Measurements from ENCODE around the gene VAC14. TPM values are rescaled to one million over a fixed set of nuclear protein-coding genes. Genes with fewer than 3 reads are reported as not detected.

VAC14 gene
- total RNA-seq, 1 experiment from 2014 or later: 69.2 TPM

GRCh38 chr16:70788668-70789594, 12.0 kb downstream of the VAC14 start:
- in situ Hi-C loops (cut with HindIII; ENCODE audit: low sequenced_read_pairs): no loop called here
- peak; percentile 19 for DNase-seq (ENCODE audit: low spot score)

DNA sequence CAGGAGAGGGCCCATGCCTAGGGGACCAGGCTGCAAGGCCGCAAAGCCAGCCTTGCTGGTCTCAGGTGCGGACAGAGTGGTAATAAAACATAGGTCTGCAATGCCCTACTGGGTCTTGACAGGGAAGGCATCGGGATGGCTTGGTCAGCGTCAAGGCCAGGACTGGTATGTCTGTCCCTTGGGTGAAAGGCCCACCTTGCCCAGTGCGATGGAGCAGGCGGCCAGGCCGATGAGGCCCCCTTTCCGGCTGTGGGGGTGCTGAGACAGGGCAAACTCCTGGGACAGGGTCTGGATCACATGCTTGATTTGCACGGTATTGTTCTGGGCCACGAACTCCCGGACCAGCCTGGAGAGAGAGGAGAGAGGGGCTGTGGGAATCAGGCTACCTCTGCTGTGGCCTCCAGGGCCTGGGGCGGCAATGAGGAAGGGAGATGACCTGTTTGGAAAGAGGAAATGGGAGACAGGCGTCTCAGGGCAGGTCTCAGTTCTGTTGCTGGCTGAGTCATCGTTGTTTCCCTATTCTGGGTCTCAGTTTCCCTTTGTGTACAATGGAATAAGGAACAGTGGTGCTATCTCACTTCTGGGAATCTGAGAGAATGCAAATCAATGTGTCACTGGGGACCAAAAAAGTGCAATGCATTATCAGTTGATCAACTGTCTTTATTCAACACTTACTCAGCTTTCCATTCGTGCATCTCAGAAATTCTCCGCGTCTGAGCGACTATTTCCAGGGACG, 14.8 kb downstream of the VAC14 start:
- in situ Hi-C loops (cut with HindIII; ENCODE audit: low sequenced_read_pairs): no loop called here
- no peak for DNase-seq (ENCODE audit: low spot score)

DNA sequence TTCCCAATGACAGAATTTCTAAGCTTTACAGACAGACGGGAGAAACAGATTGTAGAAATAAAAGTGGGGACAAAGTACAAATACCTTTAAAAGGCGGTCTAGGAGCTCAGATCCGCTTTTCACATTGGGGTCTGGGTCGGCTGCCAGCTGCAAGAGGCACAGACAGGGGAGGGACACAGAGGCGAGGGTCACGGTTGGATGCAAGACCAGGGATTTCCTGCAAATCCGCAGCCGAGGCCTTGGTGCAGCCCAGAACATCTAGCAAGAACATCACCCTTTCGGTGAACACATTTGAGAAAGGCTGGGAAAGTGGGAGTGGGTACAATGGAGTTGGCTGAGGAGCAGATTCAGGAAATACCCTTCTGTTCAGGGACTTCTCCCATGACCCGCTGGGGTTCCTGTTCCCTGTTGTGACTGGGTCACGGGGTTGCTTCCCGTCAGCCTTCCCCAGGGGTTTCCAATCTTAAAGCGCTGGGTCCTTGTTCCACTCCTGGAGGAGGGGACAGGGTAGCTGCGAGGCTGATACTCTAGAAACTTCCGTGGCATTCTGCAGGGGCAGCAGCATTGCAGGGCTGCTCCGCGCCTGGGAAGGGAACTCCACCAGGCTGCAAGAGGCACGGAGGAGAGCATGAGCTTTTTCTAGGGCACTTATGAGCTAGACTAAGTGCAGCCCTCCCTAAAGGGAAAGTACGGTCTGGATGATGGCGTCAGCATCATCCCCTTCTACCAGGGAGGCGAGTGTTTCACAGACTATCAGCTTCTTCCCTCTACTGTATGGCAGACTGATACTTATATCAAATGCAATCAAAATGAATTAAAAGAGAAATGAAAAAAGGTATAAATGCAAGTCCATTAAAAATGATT, 16.0 kb downstream of the VAC14 start:
- no peak for DNase-seq (ENCODE audit: low spot score)
- in situ Hi-C loops (cut with HindIII; ENCODE audit: low sequenced_read_pairs): no loop called here

GRCh38 chr16:70782237-70782636, 18.7 kb downstream of the VAC14 start:
- DNase-seq (ENCODE audit: low spot score): no peak
- in situ Hi-C loops (cut with HindIII; ENCODE audit: low sequenced_read_pairs): no loop called here

GRCh38 chr16:70781800-70782199, 19.2 kb downstream of the VAC14 start:
- DNase-seq (ENCODE audit: low spot score): no peak
- in situ Hi-C loops (cut with HindIII; ENCODE audit: low sequenced_read_pairs): no loop called here

DNA sequence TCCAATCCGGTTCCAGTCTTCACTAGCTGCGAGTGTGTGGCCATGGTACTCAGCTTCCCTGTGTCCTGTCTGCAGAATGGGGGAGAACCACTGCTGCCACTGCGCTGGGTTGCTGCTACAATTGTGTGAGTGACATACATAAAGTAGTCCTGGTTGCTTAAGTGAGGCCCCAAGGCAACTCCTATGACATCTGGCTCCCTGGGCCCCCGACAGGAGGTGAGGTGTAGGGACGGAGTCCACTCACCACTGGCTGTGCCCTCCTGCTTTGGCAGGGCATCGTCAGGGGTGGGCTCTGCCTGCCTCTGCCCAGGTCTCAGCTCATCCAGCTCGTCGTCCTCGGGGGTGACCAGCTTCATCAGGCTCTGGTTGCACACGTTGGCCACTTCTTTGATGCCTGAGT, 20.4 kb downstream of the VAC14 start:
- in situ Hi-C loops (cut with HindIII; ENCODE audit: low sequenced_read_pairs): no loop called here
- no peak for DNase-seq (ENCODE audit: low spot score)

- no peak for DNase-seq (ENCODE audit: low spot score)
- in situ Hi-C loops (cut with HindIII; ENCODE audit: low sequenced_read_pairs): no loop called here
Observed at GRCh38 chr16:70779361-70779760, 21.6 kb downstream of the VAC14 start.

DNA sequence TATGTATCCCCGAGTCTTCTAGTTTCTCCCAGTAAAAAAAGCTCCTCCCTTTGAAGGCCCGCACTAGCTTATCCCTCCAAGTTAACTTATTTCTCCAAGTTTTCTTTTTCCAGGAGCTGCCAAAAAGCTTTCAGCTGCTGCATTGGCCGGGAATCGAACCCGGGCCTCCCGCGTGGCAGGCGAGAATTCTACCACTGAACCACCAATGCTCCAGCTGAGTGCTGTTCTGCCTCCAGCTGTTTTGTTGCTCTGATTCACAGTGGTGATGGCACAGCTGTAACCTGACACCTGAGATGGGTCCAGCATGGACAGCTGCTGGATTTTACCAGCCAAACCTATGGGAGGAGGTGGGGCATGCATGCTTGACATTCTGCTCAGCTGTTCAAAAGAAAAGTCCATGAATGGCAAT, 22.1 kb downstream of the VAC14 start:
- peak; percentile 37 for DNase-seq (ENCODE audit: low spot score)
- in situ Hi-C loops (cut with HindIII; ENCODE audit: low sequenced_read_pairs): no loop called here

DNA sequence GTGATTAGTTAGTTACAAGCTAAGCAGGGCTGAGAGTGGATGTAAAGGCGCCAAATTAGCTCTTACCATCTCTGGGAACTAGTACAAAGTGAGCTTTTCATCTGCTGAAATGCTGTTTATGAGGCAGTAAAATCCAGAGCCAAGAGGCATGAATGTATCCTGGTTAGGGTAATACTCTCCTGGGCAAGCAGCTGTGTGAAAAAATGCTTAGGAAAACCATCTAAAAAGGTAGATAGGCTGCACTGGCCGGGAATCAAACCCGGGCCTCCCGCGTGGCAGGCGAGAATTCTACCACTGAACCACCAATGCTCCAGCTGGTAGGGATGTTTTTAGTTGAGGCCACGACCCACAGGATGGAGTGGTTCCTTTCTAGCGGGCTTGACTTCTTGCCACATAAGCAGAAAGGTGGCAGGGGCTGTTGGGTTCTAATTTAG, 23.0 kb downstream of the VAC14 start:
- in situ Hi-C loops (cut with HindIII; ENCODE audit: low sequenced_read_pairs): no loop called here
- DNase-seq (ENCODE audit: low spot score): no peak

GRCh38 chr16:70777496-70777895, 23.5 kb downstream of the VAC14 start:
- DNase-seq (ENCODE audit: low spot score): no peak
- in situ Hi-C loops (cut with HindIII; ENCODE audit: low sequenced_read_pairs): no loop called here

GRCh38 chr16:70775399-70775798, 25.6 kb downstream of the VAC14 start:
- DNase-seq (ENCODE audit: low spot score): no peak
- in situ Hi-C loops (cut with HindIII; ENCODE audit: low sequenced_read_pairs): no loop called here

- in situ Hi-C loops (cut with HindIII; ENCODE audit: low sequenced_read_pairs): no loop called here
- DNase-seq (ENCODE audit: low spot score): no peak
Observed at GRCh38 chr16:70774261-70774660, 26.7 kb downstream of the VAC14 start.

GRCh38 chr16:70772493-70772892, 28.5 kb downstream of the VAC14 start:
- DNase-seq (ENCODE audit: low spot score): no peak
- in situ Hi-C loops (cut with HindIII; ENCODE audit: low sequenced_read_pairs): no loop called here

GRCh38 chr16:70770626-70771552, 30.1 kb downstream of the VAC14 start:
- in situ Hi-C loops (cut with HindIII; ENCODE audit: low sequenced_read_pairs): no loop called here
- DNase-seq (ENCODE audit: low spot score): peak; percentile 86

DNA sequence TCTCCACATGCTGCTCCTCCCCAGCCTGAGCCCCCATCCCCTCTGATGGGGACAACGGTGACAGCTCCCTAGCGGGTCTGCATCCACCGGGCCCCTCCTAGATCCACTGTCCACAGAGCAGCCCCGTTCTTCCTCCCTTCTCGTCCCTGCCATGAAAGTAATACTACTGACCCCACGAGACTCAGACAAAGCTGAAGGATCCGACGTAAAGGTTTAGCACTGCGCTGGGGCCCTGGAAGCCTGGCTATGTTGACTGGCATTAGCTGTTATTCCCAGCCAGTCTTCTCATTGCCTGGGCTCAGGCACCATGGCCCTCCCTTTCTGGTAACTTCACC, 30.7 kb downstream of the VAC14 start:
- in situ Hi-C loops (cut with HindIII; ENCODE audit: low sequenced_read_pairs): no loop called here
- no peak for DNase-seq (ENCODE audit: low spot score)

- in situ Hi-C loops (cut with HindIII; ENCODE audit: low sequenced_read_pairs): no loop called here
Observed at GRCh38 chr16:70769761-70770160, 31.2 kb downstream of the VAC14 start.

GRCh38 chr16:70769131-70769530, 31.8 kb downstream of the VAC14 start:
- no peak for DNase-seq (ENCODE audit: low spot score)
- in situ Hi-C loops (cut with HindIII; ENCODE audit: low sequenced_read_pairs): no loop called here

More at GRCh38 chr16:70769761-70770160, 31.2 kb downstream of the VAC14 start:
- peak; percentile 54 for DNase-seq (ENCODE audit: low spot score)

GRCh38 chr16:70768203-70768580, 32.8 kb downstream of the VAC14 start:
- no peak for DNase-seq (ENCODE audit: low spot score)
- in situ Hi-C loops (cut with HindIII; ENCODE audit: low sequenced_read_pairs): no loop called here
